ENCODE results near the gene SREBF2. TPM values are rescaled to one million over a fixed set of nuclear protein-coding genes. Genes with fewer than 3 reads are reported as not detected.

Gene SREBF2
- polyA plus RNA-seq, 1 donor from 2014 or later: 73.0 TPM

GRCh38 chr22:41912338-41913039 lies 79.6 kb downstream of the SREBF2 start:
- no peaks in the 10 kb centered on the region for H3K36me3 ChIP-seq (ENCODE audit: insufficient read depth, low read length)
- no peaks in the 10 kb centered on the region for H3F3A ChIP-seq (ENCODE audit: insufficient read depth, low read length, poor library complexity, severe bottlenecking)
- no peaks in the 10 kb centered on the region for H3K79me2 ChIP-seq (replicated peaks; ENCODE audit: insufficient read depth, low read length)
- H2AFZ ChIP-seq (ENCODE audit: low read depth, low read length): no peak overlapping the region
- no peak overlapping the region for H3K27ac ChIP-seq (ENCODE audit: low read length)
- H3K9me2 ChIP-seq (ENCODE audit: insufficient read depth, low read length): no peaks in the 10 kb centered on the region
- no peaks in the 10 kb centered on the region for H3K9me3 ChIP-seq (ENCODE audit: low read length)
- no peaks in the 10 kb centered on the region for H4K20me1 ChIP-seq (ENCODE audit: insufficient read depth)
- no peak overlapping the region for H3K4me3 ChIP-seq (ENCODE audit: low read length)
- H3K4me2 ChIP-seq (ENCODE audit: low read length): no peak overlapping the region
- no peak overlapping the region for H3K9ac ChIP-seq (ENCODE audit: low read length)
- H3K27me3 ChIP-seq (ENCODE audit: insufficient read depth, low read depth, low read length): peaks cover 83% of the 10 kb centered on the region
- TF ChIP-seq TAF1 (IDR thresholded peaks at IDR 0.05; ENCODE audit: low read depth) (no peak), RAD21 (conservative IDR thresholded peaks at IDR 0.05) (no peak), SMC3 (conservative IDR thresholded peaks at IDR 0.05; ENCODE audit: poor library complexity) (no peak), EP300 (conservative IDR thresholded peaks at IDR 0.05; ENCODE audit: poor library complexity, severe bottlenecking) (no peak), EZH2 (IDR thresholded peaks at IDR 0.05; ENCODE audit: borderline replicate concordance, insufficient read depth, low read length, poor library complexity, severe bottlenecking) (no peak), REST (IDR thresholded peaks at IDR 0.05; ENCODE audit: borderline replicate concordance) (no peak), POLR2AphosphoS5 (IDR thresholded peaks at IDR 0.05) (no peak), MXI1 (conservative IDR thresholded peaks at IDR 0.05; ENCODE audit: poor library complexity, severe bottlenecking) (no peak)
- TF ChIP-seq, protein P1, sequence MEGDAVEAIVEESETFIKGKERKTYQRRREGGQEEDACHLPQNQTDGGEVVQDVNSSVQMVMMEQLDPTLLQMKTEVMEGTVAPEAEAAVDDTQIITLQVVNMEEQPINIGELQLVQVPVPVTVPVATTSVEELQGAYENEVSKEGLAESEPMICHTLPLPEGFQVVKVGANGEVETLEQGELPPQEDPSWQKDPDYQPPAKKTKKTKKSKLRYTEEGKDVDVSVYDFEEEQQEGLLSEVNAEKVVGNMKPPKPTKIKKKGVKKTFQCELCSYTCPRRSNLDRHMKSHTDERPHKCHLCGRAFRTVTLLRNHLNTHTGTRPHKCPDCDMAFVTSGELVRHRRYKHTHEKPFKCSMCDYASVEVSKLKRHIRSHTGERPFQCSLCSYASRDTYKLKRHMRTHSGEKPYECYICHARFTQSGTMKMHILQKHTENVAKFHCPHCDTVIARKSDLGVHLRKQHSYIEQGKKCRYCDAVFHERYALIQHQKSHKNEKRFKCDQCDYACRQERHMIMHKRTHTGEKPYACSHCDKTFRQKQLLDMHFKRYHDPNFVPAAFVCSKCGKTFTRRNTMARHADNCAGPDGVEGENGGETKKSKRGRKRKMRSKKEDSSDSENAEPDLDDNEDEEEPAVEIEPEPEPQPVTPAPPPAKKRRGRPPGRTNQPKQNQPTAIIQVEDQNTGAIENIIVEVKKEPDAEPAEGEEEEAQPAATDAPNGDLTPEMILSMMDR (IDR thresholded peaks at IDR 0.05; ENCODE audit: poor library complexity, severe bottlenecking): no peak

DNA sequence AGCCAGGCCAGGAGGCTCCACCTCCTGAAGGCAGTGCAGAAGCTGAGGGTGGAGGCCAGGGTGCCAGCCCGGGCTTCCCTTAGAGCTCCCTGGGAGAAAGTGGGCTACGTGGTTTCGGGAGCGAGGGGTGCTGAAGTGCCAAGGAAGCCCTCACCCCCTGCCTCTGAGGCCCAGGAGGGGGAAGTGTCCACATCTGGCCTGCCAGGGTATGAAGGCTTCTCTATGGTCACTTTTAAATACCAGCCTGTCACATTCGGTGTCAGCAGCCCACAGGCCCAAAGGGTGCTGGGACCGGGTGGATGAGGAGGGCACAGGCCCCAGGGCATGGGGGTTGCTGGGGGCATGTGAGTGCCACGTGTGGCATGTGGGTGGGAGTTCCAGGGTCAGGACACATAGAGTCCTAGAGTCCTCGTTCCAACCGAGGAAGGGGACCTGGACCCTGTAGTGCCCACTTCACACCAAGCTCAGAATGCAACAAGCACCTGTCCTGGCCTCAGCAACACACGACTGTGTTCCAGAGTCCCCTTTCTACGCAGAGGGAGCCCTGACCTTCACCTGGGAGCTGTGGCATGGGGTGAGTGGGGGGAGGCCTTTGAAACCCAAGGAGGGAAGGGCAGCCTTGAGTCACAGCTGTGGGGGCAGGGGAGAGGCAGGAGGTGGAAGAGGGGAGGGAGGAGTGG lies 80.3 kb downstream of the SREBF2 start:
- no peaks in the 10 kb centered on the region for H3K9me3 ChIP-seq (ENCODE audit: low read length)
- H3K79me2 ChIP-seq (replicated peaks; ENCODE audit: insufficient read depth, low read length): no peaks in the 10 kb centered on the region
- H4K20me1 ChIP-seq (ENCODE audit: insufficient read depth): no peaks in the 10 kb centered on the region
- H3K9me2 ChIP-seq (ENCODE audit: insufficient read depth, low read length): no peaks in the 10 kb centered on the region
- TF ChIP-seq POLR2AphosphoS5 (IDR thresholded peaks at IDR 0.05) (no peak), EP300 (conservative IDR thresholded peaks at IDR 0.05; ENCODE audit: poor library complexity, severe bottlenecking) (no peak), EZH2 (IDR thresholded peaks at IDR 0.05; ENCODE audit: borderline replicate concordance, insufficient read depth, low read length, poor library complexity, severe bottlenecking) (no peak), TAF1 (IDR thresholded peaks at IDR 0.05; ENCODE audit: low read depth) (no peak), RAD21 (conservative IDR thresholded peaks at IDR 0.05) (no peak), REST (IDR thresholded peaks at IDR 0.05; ENCODE audit: borderline replicate concordance) (no peak), SMC3 (conservative IDR thresholded peaks at IDR 0.05; ENCODE audit: poor library complexity) (no peak), MXI1 (conservative IDR thresholded peaks at IDR 0.05; ENCODE audit: poor library complexity, severe bottlenecking) (no peak)
- TF ChIP-seq, protein P1 (IDR thresholded peaks at IDR 0.05; ENCODE audit: poor library complexity, severe bottlenecking): no peak
- no peaks in the 10 kb centered on the region for H3K36me3 ChIP-seq (ENCODE audit: insufficient read depth, low read length)
- H3K27me3 ChIP-seq (ENCODE audit: insufficient read depth, low read depth, low read length): peaks cover 90% of the 10 kb centered on the region
- no peak overlapping the region for H2AFZ ChIP-seq (ENCODE audit: low read depth, low read length)
- no peak overlapping the region for H3K4me2 ChIP-seq (ENCODE audit: low read length)
- no peak overlapping the region for H3K27ac ChIP-seq (ENCODE audit: low read length)
- H3F3A ChIP-seq (ENCODE audit: insufficient read depth, low read length, poor library complexity, severe bottlenecking): no peaks in the 10 kb centered on the region
- no peak overlapping the region for H3K9ac ChIP-seq (ENCODE audit: low read length)
- H3K4me3 ChIP-seq (ENCODE audit: low read length): no peak overlapping the region
